Activated T-cell treated with anti-CD3 and anti-CD28 coated beads, Interleukin-2, amount 50 U/mL, for 4 hours (primary cell): ENCODE data around the gene LUM. TPM values are rescaled to one million over a fixed set of nuclear protein-coding genes. Genes with fewer than 3 reads are reported as not detected.

Experiments
- ATAC-seq, 2 donors: fragments of 200-7000 bp; cut with Tn5 transposase; one replicate each; pipeline ENCODE4 v1.10.0; 2021
- DNase-seq: peaks from one replicate; pipeline ENCODE4 v3.0.0-alpha.2; 2020
- H3K27me3 Mint-ChIP-seq: one replicate; pipeline ENCODE4 v1.8.0; 2021; ENCODE audit warnings: low read depth, mixed read lengths
- H3K36me3 Mint-ChIP-seq: one replicate; pipeline ENCODE4 v1.8.0; 2022; ENCODE audit warnings: mixed read lengths; ENCODE audit not compliant: insufficient read depth
- H3K4me1 Mint-ChIP-seq: one replicate; pipeline ENCODE4 v1.8.0; 2021; ENCODE audit warnings: low read depth, mixed read lengths
- H3K4me3 Mint-ChIP-seq: one replicate; pipeline ENCODE4 v1.8.0; 2021; ENCODE audit warnings: mild to moderate bottlenecking, moderate library complexity, mixed read lengths
- H3K9me3 Mint-ChIP-seq: one replicate; pipeline ENCODE4 v1.8.0; 2021; ENCODE audit warnings: mixed read lengths
- total RNA-seq, 3 donors: library from RNA; stranded (reverse); gene quantifications; one replicate each; pipeline ENCODE4 v1.2.1, GENCODE V29; 2021

LUM gene
- under 1 TPM; 0.14 to 0.35 (median 0.32) TPM for total RNA-seq

DNA sequence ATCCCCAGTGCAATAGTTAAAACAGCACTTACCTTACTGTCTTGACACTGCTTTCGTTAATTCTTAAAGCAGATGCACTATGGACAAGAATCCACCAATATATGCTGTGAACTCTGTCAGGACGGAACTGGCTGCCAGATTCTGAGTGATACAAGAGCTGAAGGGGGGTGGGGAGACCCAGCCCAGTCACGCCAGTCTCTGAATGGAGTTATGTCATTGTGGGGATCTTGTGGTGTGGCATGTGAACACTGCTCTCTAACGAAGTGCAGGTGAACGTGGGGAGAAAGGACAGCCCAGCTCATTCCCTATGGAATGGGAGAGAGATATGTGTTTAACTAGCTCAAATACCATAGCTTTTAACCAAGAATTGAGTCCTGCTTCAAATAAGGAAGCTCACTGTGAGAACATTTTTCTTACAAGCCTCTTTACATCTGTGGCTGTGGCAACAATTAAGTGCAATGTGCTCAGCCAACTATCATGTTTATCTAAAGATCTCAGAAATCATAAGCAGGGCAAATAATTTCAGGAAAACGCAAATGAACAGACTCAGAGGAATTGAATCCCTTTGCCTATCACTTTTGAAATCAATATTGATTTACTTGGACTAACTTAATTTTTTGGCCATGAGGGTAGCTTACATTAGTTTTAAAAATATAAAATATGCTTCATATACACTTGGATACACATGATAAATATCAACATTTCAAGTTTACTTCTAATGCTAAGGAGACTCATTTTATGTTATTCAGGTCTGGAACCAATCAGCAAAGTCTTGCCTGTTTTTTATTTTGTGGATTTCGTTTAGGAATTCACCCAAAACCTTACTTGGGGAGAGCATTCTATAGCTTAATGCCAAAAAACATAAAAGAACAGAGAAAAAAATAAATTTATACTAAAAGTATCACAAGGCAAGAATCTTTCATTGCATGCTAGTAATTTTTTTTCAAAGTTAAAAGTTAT is at the start of gene LUM:
Gene LUM (minus strand): TSS at position 129 of the 960 bp plus-strand sequence. CDS start 2,515 bp downstream, outside the sequence.
- Mint-ChIP-seq H3K27me3 (no peaks in the 10 kb centered on the region), H3K4me1 (no peaks in the 10 kb centered on the region), H3K4me3 (no peak within 1 kb of the TSS), H3K9me3 (no peaks in the 10 kb centered on the region), H3K36me3 (no peaks in the 10 kb centered on the region)
- no peak for DNase-seq
- ATAC-seq, result no peak

DNA sequence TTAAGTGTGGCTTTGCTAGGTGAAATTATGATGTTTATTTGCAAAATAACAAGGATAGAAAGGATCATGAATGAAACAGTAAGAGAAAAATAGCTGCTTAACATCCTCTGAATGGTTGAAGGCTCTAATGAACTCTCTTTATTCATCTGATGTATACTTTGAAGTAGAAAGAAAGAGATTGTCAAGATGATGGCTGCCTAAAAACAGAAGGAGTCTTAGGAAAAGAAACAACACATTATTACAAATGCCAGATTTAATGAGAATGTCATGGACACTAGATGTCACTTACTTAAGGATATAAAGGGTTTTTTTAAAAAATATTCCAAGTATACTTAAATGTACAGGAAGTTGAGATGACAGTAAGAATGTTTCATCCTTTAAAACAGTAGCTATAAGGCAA is 49.7 kb upstream of the LUM start:
- DNase-seq (no peak), ATAC-seq (no peak)
- Mint-ChIP-seq H3K4me3 (no peak overlapping the region), H3K9me3 (no peaks in the 10 kb centered on the region), H3K4me1 (no peaks in the 10 kb centered on the region), H3K36me3 (no peaks in the 10 kb centered on the region), H3K27me3 (peaks cover 2% of the 10 kb centered on the region)

DNA sequence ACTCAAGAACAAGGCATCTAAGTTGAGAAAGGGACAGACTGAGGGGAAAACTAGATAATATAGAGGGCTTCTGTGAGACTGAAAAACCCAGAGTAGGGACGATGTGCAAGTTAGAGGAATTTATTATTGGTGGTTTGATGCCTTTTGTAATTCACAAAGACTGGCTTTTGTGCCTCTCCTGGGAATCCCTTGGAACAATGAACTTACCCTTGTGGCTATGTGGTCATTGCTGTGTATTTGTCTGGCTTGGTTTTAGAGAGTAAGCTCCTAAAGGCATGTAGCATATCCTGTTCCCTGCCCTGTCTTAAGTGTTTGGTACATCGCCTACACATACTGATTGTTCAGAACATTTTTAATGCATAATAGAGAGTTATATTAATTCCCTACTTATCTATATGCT is 44.7 kb upstream of the LUM start:
- no peaks in the 10 kb centered on the region for H3K4me1 Mint-ChIP-seq
- no peaks in the 10 kb centered on the region for H3K9me3 Mint-ChIP-seq
- no peak overlapping the region for H3K4me3 Mint-ChIP-seq
- no peak for ATAC-seq
- DNase-seq, result no peak
- H3K27me3 Mint-ChIP-seq, result no peaks in the 10 kb centered on the region
- H3K36me3 Mint-ChIP-seq, result no peaks in the 10 kb centered on the region

- ATAC-seq (no peak), DNase-seq (no peak)
- no peaks in the 10 kb centered on the region for H3K27me3 Mint-ChIP-seq
- no peak overlapping the region for H3K4me3 Mint-ChIP-seq
- H3K36me3 Mint-ChIP-seq, result no peaks in the 10 kb centered on the region
- H3K9me3 Mint-ChIP-seq, result no peaks in the 10 kb centered on the region
- no peaks in the 10 kb centered on the region for H3K4me1 Mint-ChIP-seq
These were observed 42.8 kb upstream of the LUM start for GRCh38 chr12:91154131-91154530.

DNA sequence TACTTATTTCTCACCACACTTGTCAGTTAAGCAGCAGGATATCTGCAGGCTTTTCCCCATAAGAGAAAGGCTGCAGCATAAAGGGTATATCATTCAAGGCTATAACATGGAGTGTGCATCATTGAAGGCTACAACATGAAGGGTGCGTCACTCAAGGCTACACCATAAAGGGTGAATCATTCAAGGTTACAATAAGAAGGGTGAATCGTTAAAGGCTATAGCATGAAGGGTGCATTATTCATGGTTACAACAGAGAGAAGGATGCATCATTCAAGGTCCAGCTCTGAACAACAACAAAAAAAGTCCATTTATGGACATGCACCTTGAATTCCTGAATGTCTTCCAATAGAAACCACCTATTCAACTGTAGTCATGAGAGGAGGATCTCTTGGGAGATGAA is 32.8 kb upstream of the LUM start:
- Mint-ChIP-seq H3K9me3 (no peaks in the 10 kb centered on the region), H3K36me3 (no peaks in the 10 kb centered on the region), H3K4me3 (no peak overlapping the region), H3K27me3 (peaks cover 7% of the 10 kb centered on the region), H3K4me1 (no peaks in the 10 kb centered on the region)
- ATAC-seq, result no peak
- DNase-seq, result no peak

DNA sequence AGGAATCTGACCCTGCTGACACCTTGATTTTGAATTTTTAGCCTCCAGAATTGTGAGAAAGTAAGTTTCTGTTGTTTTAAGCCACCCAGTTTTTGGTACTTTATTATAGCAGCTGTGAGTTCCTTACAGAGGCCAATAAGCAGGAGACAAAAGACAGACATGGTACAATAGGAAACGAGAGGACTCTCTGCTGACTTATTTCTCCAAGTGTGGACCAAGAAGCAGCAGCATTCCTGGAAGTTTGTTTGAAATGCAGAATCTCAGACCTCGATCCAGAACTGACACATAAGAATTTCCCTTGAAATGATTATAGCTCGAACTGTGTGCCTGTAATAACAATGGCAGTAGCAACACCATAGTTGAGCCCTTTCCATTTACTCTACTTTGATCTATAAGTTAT is 31.9 kb upstream of the LUM start:
- no peak overlapping the region for H3K4me3 Mint-ChIP-seq
- ATAC-seq (no peak), DNase-seq (no peak)
- H3K27me3 Mint-ChIP-seq, result peaks cover 7% of the 10 kb centered on the region
- H3K36me3 Mint-ChIP-seq, result no peaks in the 10 kb centered on the region
- H3K9me3 Mint-ChIP-seq, result no peaks in the 10 kb centered on the region
- H3K4me1 Mint-ChIP-seq, result no peaks in the 10 kb centered on the region

GRCh38 chr12:91142221-91142631 is 30.9 kb upstream of the LUM start:
- no peaks in the 10 kb centered on the region for H3K4me1 Mint-ChIP-seq
- no peak for DNase-seq

GRCh38 chr12:91140026-91140931 is 29.0 kb upstream of the LUM start:
- Mint-ChIP-seq H3K27me3 (peaks cover 8% of the 10 kb centered on the region), H3K36me3 (no peaks in the 10 kb centered on the region), H3K4me1 (no peaks in the 10 kb centered on the region), H3K4me3 (no peak overlapping the region), H3K9me3 (no peaks in the 10 kb centered on the region)
- ATAC-seq, result no peak
- no peak for DNase-seq

More at GRCh38 chr12:91142221-91142631, 30.9 kb upstream of the LUM start:
- Mint-ChIP-seq H3K27me3 (peaks cover 7% of the 10 kb centered on the region), H3K9me3 (no peaks in the 10 kb centered on the region), H3K36me3 (no peaks in the 10 kb centered on the region), H3K4me3 (no peak overlapping the region)
- no peak for ATAC-seq

DNA sequence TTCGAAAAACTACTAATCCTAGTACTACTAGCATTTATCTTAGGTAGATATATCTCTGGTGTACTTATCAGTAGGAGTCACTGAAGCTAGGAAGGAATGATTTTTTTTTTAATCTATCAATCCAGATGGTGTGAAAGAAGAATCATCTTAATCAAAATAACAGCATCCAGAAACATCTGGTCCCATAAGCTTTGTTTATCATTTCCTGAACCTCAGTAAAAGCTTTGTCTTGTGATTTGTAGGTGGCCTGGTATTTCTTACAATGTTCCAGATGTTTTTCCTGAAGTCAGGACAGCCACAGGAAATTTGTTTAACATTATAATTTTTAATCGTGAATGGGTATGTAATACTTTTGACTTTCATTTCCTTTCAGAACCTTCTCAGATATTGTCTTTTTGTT is 28.0 kb upstream of the LUM start:
- Mint-ChIP-seq H3K36me3 (no peaks in the 10 kb centered on the region), H3K4me1 (no peaks in the 10 kb centered on the region), H3K27me3 (peaks cover 11% of the 10 kb centered on the region), H3K9me3 (no peaks in the 10 kb centered on the region), H3K4me3 (no peak overlapping the region)
- DNase-seq (no peak), ATAC-seq (no peak)

DNA sequence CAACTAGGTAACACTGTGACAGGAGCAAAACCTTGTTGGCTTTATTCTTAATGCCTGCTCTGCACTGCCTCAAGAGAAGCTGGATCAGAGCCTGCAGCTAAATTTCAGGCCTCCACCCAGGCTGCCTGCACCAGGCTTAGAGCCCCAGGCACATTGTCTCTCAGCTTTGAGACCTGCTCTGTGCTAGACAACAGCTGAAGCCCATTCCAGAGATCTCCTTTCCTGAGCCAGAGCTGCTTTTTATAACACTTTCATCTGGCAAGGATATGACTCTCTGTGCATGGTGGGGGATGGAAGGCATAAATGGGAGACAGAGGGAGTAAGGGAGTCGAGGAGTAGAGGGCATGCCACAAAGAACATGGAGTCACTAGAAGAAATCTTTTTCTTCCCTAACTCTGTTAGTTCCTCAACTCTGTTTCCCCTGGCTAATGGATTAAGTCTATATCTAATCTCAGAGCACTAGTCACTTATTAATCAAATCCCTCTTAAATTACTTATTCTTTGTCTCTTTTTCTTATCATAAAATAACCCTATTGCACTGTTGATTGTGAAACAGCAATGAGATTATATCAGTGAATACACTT is 27.1 kb upstream of the LUM start:
- Mint-ChIP-seq H3K9me3 (no peaks in the 10 kb centered on the region), H3K27me3 (peaks cover 11% of the 10 kb centered on the region), H3K4me1 (no peaks in the 10 kb centered on the region), H3K36me3 (no peaks in the 10 kb centered on the region), H3K4me3 (no peak overlapping the region)
- ATAC-seq (no peak), DNase-seq (no peak)

GRCh38 chr12:91133871-91134270 is 22.6 kb upstream of the LUM start:
- Mint-ChIP-seq H3K4me1 (no peaks in the 10 kb centered on the region), H3K27me3 (peaks cover 4% of the 10 kb centered on the region), H3K36me3 (no peaks in the 10 kb centered on the region)

DNA sequence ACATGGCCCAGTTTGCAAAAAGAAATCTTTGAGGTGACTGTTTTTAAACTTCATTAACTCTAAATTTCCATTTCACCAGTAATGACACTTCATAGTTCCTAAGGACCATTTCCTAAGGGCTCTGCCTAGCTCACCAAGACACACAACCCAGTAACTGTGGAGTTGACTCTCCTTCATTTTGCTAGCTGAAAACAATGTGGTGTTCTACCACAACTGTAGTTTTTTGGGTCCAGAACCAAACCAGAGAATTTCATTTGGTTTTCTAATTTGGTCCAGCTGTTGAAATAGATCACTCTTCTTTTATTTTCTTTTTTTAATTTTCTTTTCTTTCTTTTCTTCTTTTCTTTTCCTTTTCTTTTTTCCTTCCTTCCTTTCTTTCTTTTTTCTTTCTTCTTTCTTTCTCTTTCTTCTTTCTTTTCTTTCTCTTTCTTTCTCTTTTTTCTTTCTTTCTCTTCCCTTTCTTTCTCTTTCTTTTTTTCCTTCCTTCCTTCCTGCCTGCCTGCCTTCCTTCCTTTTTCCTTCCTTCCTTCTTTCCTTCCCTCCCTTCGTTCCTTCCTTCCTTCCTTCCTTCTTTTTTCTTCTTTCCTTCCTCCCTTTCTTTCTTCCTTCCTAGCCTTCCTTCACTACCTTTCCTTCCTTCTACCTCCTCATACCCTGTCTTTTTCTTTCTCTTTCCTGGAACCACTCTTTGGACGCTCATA is 18.5 kb upstream of the LUM start:
- Mint-ChIP-seq H3K4me1 (no peaks in the 10 kb centered on the region), H3K9me3 (no peaks in the 10 kb centered on the region), H3K27me3 (peaks cover 2% of the 10 kb centered on the region), H3K36me3 (no peaks in the 10 kb centered on the region), H3K4me3 (no peak overlapping the region)
- no peak for DNase-seq
- no peak for ATAC-seq

More at GRCh38 chr12:91133871-91134270, 22.6 kb upstream of the LUM start:
- no peak overlapping the region for H3K4me3 Mint-ChIP-seq
- H3K9me3 Mint-ChIP-seq, result no peaks in the 10 kb centered on the region
- ATAC-seq, result no peak
- no peak for DNase-seq

DNA sequence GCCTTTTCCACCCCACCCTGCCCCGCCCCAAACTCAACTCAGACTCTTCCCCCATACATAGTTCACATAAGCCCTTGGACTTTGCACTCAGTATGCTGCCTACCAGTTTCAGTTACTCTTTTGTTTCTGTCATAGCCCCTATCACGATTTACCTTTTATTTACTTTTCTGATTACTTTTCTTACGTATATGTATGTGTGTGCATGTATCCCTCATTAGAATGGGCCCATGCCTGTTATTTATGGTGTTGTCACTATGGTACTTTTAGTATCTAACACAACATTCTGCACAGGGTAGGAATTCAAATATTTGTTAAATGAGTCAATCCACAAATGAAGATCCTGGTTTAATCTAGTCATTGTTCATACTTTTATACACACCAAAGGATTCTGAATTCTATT is 16.5 kb upstream of the LUM start:
- no peak for DNase-seq
- Mint-ChIP-seq H3K36me3 (no peaks in the 10 kb centered on the region), H3K27me3 (peaks cover 2% of the 10 kb centered on the region), H3K9me3 (no peaks in the 10 kb centered on the region), H3K4me3 (no peak overlapping the region), H3K4me1 (no peaks in the 10 kb centered on the region)
- ATAC-seq, result no peak

GRCh38 chr12:91127306-91127705 is 16.0 kb upstream of the LUM start:
- no peak for ATAC-seq
- Mint-ChIP-seq H3K9me3 (no peaks in the 10 kb centered on the region), H3K36me3 (no peaks in the 10 kb centered on the region), H3K27me3 (peaks cover 2% of the 10 kb centered on the region), H3K4me1 (no peaks in the 10 kb centered on the region), H3K4me3 (no peak overlapping the region)
- DNase-seq, result no peak
